Measurements from ENCODE around the gene RGS9.

GRCh38 chr17:65097110-65097509, 40.1 kb upstream of the RGS9 start:
- TF ChIP-seq NRF1 (conservative IDR thresholded peaks at IDR 0.05; ENCODE audit: low read depth, low read length): no peak
- TF ChIP-seq GABPA (IDR thresholded peaks at IDR 0.05; ENCODE audit: low read depth): no peak
- TF ChIP-seq SMC3 (IDR thresholded peaks at IDR 0.05; ENCODE audit: borderline replicate concordance, low read length): no peak
- no peak for TF ChIP-seq POLR2A (IDR thresholded peaks at IDR 0.05; ENCODE audit: low read depth, low read length)
- no peak for TF ChIP-seq JUND (IDR thresholded peaks at IDR 0.05; ENCODE audit: low read depth, low read length)
- no peak for TF ChIP-seq CTCF (IDR thresholded peaks at IDR 0.05 in 2 of 3, conservative IDR thresholded peaks at IDR 0.05 in 1 of 3; ENCODE audit: control insufficient read depth in 2 of 3, extremely low read depth in 1 of 3, insufficient read depth in 1 of 3, low read depth in 3 of 3, low read length in 3 of 3)
- TF ChIP-seq ZSCAN29 (IDR thresholded peaks at IDR 0.05): no peak
- TF ChIP-seq TCF3 (IDR thresholded peaks at IDR 0.05; ENCODE audit: borderline replicate concordance, insufficient read depth, low read depth, low read length): no peak
- TF ChIP-seq CEBPB (IDR thresholded peaks at IDR 0.05; ENCODE audit: borderline replicate concordance in 1 of 2, low read depth in 2 of 2, low read length in 2 of 2): no peak
- no peak for TF ChIP-seq RAD51 (IDR thresholded peaks at IDR 0.05)
- no peak for TF ChIP-seq USF2 (IDR thresholded peaks at IDR 0.05; ENCODE audit: borderline replicate concordance, low read depth, low read length)

Measured in GM12878 (cell line).